ENCODE measurements around the gene ADRA2A. TPM values are rescaled to one million over a fixed set of nuclear protein-coding genes. Genes with fewer than 3 reads are reported as not detected.
A peak's percentile ranks its signal among the peaks of the same experiment; 100 is the strongest.

ADRA2A gene
- total RNA-seq, 1 donor from 2014 or later = 13.6 TPM

- Mint-ChIP-seq H3K27ac (peak overlapping the region; percentile 74), H3K4me3 (ENCODE audit: low read depth) (no peak overlapping the region), H3K4me1 (ENCODE audit: low read depth) (peaks cover 8% of the 10 kb centered on the region), H3K36me3 (ENCODE audit: insufficient read depth) (no peaks in the 10 kb centered on the region), H3K27me3 (peaks cover 57% of the 10 kb centered on the region), H3K9me3 (ENCODE audit: low read depth) (no peaks in the 10 kb centered on the region)
- no peak for DNase-seq (ENCODE audit: low spot score, unreplicated experiment)
- no peak for TF ChIP-seq CTCF (IDR thresholded peaks at IDR 0.05; ENCODE audit: unreplicated experiment)
Measured at GRCh38 chr10:111123883-111124282, 47.1 kb downstream of the ADRA2A start.

- Mint-ChIP-seq H3K36me3 (ENCODE audit: insufficient read depth) (no peaks in the 10 kb centered on the region), H3K9me3 (ENCODE audit: low read depth) (no peaks in the 10 kb centered on the region), H3K27me3 (peaks cover 56% of the 10 kb centered on the region), H3K4me1 (ENCODE audit: low read depth) (peaks cover 17% of the 10 kb centered on the region), H3K27ac (no peak overlapping the region), H3K4me3 (ENCODE audit: low read depth) (no peak overlapping the region)
- TF ChIP-seq CTCF (IDR thresholded peaks at IDR 0.05; ENCODE audit: unreplicated experiment) = no peak
- DNase-seq (ENCODE audit: low spot score, unreplicated experiment) = no peak
Measured at GRCh38 chr10:111125102-111125501, 48.3 kb downstream of the ADRA2A start.

DNA sequence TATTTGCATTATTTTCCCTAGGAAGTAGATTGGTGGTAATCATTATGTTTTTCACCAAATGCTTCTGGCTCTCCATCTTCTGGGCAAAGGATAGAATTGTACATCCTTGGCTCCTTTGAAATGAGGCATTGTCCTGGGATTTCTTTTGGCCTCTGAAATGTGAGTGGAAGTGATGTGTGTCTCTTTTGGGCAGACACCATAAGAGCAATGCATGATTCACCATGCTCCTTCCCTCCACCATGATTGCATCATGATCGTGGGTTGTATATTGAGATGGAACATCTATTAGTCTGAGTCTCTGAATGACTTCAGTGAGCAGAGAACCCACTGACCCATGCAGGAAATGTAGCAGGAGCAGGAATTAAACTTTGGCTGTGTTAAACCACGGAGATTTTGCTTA lies 49.2 kb downstream of the ADRA2A start:
- no peak for TF ChIP-seq CTCF (IDR thresholded peaks at IDR 0.05; ENCODE audit: unreplicated experiment)
- Mint-ChIP-seq H3K36me3 (ENCODE audit: insufficient read depth) (no peaks in the 10 kb centered on the region), H3K4me3 (ENCODE audit: low read depth) (no peak overlapping the region), H3K4me1 (ENCODE audit: low read depth) (peaks cover 27% of the 10 kb centered on the region), H3K27me3 (peaks cover 46% of the 10 kb centered on the region), H3K27ac (no peak overlapping the region), H3K9me3 (ENCODE audit: low read depth) (no peaks in the 10 kb centered on the region)
- no peak for DNase-seq (ENCODE audit: low spot score, unreplicated experiment)

DNA sequence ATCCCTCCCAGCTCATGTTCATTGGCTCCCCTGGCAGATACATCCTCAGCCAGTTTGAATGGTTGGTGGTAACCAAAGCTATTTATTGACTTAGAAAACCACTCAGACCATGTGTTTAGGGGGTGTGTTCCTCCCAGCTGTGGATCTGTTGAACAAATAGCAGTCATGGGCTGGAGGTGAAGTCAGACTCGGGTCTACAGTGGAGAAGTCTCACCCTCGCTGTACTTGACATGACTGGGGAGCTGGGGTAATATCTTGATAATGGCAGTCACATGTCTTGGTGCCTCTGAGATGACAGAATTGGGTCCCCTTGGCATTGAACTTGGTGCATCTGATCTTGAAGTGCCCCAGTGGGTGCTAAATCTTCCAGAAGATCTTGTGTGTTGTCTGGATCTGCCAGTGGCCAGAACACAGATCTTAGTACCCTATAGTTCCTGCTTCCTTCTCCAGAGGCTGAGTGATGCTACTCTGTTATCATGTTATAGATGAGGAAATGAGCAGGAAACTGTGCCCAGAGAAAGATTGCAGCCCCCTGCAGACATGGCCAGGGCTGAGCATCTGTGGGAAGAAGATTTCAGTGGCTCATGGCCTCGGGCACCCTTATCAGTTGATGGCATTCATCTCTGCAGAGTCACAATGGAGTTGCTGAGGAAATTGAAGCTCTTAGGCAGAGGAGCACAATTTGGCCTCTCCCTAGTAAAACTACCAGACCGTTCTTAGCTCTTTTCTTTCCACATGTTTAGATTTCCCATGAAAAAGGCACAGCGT lies 50.4 kb downstream of the ADRA2A start:
- Mint-ChIP-seq H3K27ac (no peak overlapping the region), H3K4me1 (ENCODE audit: low read depth) (peaks cover 31% of the 10 kb centered on the region), H3K9me3 (ENCODE audit: low read depth) (peaks cover under 1% of the 10 kb centered on the region), H3K36me3 (ENCODE audit: insufficient read depth) (no peaks in the 10 kb centered on the region), H3K27me3 (peaks cover 37% of the 10 kb centered on the region), H3K4me3 (ENCODE audit: low read depth) (no peak overlapping the region)
- no peak for TF ChIP-seq CTCF (IDR thresholded peaks at IDR 0.05; ENCODE audit: unreplicated experiment)
- DNase-seq (ENCODE audit: low spot score, unreplicated experiment) = no peak

DNA sequence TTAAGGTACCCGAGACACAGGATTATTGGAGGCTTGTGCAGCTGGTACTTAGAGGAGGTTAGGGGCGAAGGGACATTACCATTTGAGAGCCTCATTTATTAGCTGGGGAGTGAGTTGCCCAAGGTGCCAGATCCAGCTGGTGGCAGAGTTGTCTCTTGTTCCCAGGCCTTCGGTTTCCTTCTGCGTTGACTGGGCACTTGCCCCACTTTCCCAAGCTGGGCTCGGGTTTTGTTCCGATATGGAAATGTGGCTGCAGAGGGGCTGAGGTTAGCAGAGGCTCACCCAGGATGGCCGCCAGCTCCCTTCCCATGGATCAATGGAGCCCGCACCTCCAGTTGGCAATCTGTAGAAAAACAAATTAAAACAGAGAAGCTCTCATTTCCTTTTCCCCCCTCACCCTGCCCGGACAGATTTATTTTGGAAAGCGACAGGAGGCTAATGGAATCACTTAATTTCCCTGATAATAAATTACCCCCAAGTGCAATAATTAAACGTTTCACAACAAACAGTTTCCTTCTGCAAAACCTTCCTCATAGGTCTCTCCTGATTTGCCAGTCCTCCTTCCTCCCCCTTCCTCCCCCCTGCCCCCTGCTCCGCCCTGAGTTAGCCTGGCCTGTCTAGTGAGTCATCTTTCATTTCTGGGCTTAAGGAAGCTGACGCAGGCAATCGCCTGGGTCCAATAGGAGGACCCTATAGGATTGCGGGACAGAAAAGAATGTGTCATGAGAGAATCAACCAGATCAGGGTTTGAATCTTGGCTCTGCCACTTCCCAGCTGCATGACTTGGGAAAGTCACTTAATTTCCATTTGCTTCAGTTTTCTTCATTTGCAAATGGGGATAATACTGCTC lies 51.7 kb downstream of the ADRA2A start:
- peaks cover 29% of the 10 kb centered on the region for H3K27me3 Mint-ChIP-seq
- no peak for DNase-seq (ENCODE audit: low spot score, unreplicated experiment)

More for the DNA sequence above, 51.7 kb downstream of the ADRA2A start:
- no peak for TF ChIP-seq CTCF (IDR thresholded peaks at IDR 0.05; ENCODE audit: unreplicated experiment)
- Mint-ChIP-seq H3K9me3 (ENCODE audit: low read depth) (peaks cover 12% of the 10 kb centered on the region), H3K27ac (no peak overlapping the region), H3K36me3 (ENCODE audit: insufficient read depth) (peaks cover 4% of the 10 kb centered on the region), H3K4me1 (ENCODE audit: low read depth) (peaks cover 31% of the 10 kb centered on the region), H3K4me3 (ENCODE audit: low read depth) (no peak overlapping the region)

Data from progenitor cell of endocrine pancreas (in vitro differentiated cells).